ENCODE results near the gene ATR. TPM values are rescaled to one million over a fixed set of nuclear protein-coding genes. Genes with fewer than 3 reads are reported as not detected.

ATR gene
- total and polyA plus RNA-seq, 10 of the 15 experiments (the other 5 are each of a cell fraction or from before 2014, with no cell fraction given): 21.0 to 41.5 (median 30.1) TPM

- FAIRE-seq: no peak
- BruUV-seq (replicated peaks): no TSS peak
- Histone ChIP-seq H3K9ac (ENCODE audit: control insufficient read depth, insufficient read depth, low read length) (no peak overlapping the region), H3K4me1 (ENCODE audit: control insufficient read depth, insufficient read depth, low read length) (no peaks in the 10 kb centered on the region), H3K79me2 (ENCODE audit: control insufficient read depth, insufficient read depth, low read length) (no peaks in the 10 kb centered on the region), H3K27me3 (replicated peaks in 1 of 2; ENCODE audit: control insufficient read depth in 2 of 2, insufficient read depth in 2 of 2, low read length in 1 of 2) (no peaks in the 10 kb centered on the region), H3K27ac (ENCODE audit: control insufficient read depth, insufficient read depth) (no peak overlapping the region), H3K36me3 (ENCODE audit: control insufficient read depth in 2 of 2, insufficient read depth in 2 of 2, low read length in 1 of 2) (peaks cover 1 to 2% of the 10 kb centered on the region in 2 experiments; a peak in 2 of 4 replicates), H3K4me2 (ENCODE audit: control insufficient read depth, insufficient read depth) (no peak overlapping the region), H3K4me3 (no peak overlapping the region), H3K9me3 (replicated peaks; ENCODE audit: control insufficient read depth, insufficient read depth, low read length) (no peaks in the 10 kb centered on the region), H2AFZ (ENCODE audit: control insufficient read depth, low read depth, low read length) (no peak overlapping the region), H4K20me1 (ENCODE audit: control insufficient read depth, insufficient read depth) (no peaks in the 10 kb centered on the region)
- ChIA-PET POLR2A (interaction anchor here (0.6 kb wide), 1 partner anchor 62 kb away, joined by 3 read pairs; no protein-coding TSS in a partner anchor), CTCF (no interaction called here), RAD21 (ENCODE audit: unreplicated experiment) (no interaction called here), SMC1A (ENCODE audit: uncharacterized antibody, unreplicated experiment) (interaction anchor here (1.0 to 1.2 kb wide), 2 partner anchors 11 to 221 kb away, joined by 3 read pairs; no protein-coding TSS in a partner anchor)
- intact Hi-C loops (cut with micrococcal nuclease; ENCODE audit: unreplicated experiment) (no loop called here), in situ Hi-C loops (cut with MboI) (no loop called here)
- no peak for ATAC-seq
- WGBS (ENCODE audit: insufficient coverage, insufficient replicate concordance, low lambda C conversion rate, missing lambda C conversion rate): 94% methylated on average over 5 of the region's 5 CpGs
- DNase-seq (ENCODE audit: low read depth, low spot score): no peak
- TF ChIP-seq TCF3 (IDR thresholded peaks at IDR 0.05; ENCODE audit: borderline replicate concordance, insufficient read depth, low read depth, low read length): no peak
- TF ChIP-seq ZZZ3 (IDR thresholded peaks at IDR 0.05; ENCODE audit: control insufficient read depth, insufficient read length, low read depth): no peak
- TF ChIP-seq IRF4 (IDR thresholded peaks at IDR 0.05; ENCODE audit: low read depth, low read length): no peak
- TF ChIP-seq, protein P1, sequence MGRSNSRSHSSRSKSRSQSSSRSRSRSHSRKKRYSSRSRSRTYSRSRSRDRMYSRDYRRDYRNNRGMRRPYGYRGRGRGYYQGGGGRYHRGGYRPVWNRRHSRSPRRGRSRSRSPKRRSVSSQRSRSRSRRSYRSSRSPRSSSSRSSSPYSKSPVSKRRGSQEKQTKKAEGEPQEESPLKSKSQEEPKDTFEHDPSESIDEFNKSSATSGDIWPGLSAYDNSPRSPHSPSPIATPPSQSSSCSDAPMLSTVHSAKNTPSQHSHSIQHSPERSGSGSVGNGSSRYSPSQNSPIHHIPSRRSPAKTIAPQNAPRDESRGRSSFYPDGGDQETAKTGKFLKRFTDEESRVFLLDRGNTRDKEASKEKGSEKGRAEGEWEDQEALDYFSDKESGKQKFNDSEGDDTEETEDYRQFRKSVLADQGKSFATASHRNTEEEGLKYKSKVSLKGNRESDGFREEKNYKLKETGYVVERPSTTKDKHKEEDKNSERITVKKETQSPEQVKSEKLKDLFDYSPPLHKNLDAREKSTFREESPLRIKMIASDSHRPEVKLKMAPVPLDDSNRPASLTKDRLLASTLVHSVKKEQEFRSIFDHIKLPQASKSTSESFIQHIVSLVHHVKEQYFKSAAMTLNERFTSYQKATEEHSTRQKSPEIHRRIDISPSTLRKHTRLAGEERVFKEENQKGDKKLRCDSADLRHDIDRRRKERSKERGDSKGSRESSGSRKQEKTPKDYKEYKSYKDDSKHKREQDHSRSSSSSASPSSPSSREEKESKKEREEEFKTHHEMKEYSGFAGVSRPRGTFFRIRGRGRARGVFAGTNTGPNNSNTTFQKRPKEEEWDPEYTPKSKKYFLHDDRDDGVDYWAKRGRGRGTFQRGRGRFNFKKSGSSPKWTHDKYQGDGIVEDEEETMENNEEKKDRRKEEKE (IDR thresholded peaks at IDR 0.05): no peak
- TF ChIP-seq EP300 (IDR thresholded peaks at IDR 0.05; ENCODE audit: borderline replicate concordance in 1 of 2, control insufficient read depth in 1 of 2, low read depth in 2 of 2, low read length in 2 of 2): no peak
- TF ChIP-seq MYB (IDR thresholded peaks at IDR 0.05; ENCODE audit: borderline replicate concordance, low read depth, low read length): no peak
- no peak for TF ChIP-seq SIN3A (IDR thresholded peaks at IDR 0.05; ENCODE audit: low read depth, low read length)
- no peak for TF ChIP-seq SREBF1 (IDR thresholded peaks at IDR 0.05; ENCODE audit: low read length)
- no peak for TF ChIP-seq CEBPB (IDR thresholded peaks at IDR 0.05; ENCODE audit: borderline replicate concordance in 1 of 2, low read depth in 2 of 2, low read length in 2 of 2)
- no peak for TF ChIP-seq IKZF2 (IDR thresholded peaks at IDR 0.05)
- TF ChIP-seq JUNB (IDR thresholded peaks at IDR 0.05): no peak
- TF ChIP-seq ETV6 (conservative IDR thresholded peaks at IDR 0.05 in 1 of 2, IDR thresholded peaks at IDR 0.05 in 1 of 2; ENCODE audit: borderline replicate concordance in 1 of 2, low read depth in 1 of 2): no peak
- TF ChIP-seq, protein P2, sequence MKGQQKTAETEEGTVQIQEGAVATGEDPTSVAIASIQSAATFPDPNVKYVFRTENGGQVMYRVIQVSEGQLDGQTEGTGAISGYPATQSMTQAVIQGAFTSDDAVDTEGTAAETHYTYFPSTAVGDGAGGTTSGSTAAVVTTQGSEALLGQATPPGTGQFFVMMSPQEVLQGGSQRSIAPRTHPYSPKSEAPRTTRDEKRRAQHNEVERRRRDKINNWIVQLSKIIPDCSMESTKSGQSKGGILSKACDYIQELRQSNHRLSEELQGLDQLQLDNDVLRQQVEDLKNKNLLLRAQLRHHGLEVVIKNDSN (IDR thresholded peaks at IDR 0.05; ENCODE audit: borderline replicate concordance, extremely low read length, insufficient read depth, low read depth, low read length): no peak
- TF ChIP-seq, protein P3, sequence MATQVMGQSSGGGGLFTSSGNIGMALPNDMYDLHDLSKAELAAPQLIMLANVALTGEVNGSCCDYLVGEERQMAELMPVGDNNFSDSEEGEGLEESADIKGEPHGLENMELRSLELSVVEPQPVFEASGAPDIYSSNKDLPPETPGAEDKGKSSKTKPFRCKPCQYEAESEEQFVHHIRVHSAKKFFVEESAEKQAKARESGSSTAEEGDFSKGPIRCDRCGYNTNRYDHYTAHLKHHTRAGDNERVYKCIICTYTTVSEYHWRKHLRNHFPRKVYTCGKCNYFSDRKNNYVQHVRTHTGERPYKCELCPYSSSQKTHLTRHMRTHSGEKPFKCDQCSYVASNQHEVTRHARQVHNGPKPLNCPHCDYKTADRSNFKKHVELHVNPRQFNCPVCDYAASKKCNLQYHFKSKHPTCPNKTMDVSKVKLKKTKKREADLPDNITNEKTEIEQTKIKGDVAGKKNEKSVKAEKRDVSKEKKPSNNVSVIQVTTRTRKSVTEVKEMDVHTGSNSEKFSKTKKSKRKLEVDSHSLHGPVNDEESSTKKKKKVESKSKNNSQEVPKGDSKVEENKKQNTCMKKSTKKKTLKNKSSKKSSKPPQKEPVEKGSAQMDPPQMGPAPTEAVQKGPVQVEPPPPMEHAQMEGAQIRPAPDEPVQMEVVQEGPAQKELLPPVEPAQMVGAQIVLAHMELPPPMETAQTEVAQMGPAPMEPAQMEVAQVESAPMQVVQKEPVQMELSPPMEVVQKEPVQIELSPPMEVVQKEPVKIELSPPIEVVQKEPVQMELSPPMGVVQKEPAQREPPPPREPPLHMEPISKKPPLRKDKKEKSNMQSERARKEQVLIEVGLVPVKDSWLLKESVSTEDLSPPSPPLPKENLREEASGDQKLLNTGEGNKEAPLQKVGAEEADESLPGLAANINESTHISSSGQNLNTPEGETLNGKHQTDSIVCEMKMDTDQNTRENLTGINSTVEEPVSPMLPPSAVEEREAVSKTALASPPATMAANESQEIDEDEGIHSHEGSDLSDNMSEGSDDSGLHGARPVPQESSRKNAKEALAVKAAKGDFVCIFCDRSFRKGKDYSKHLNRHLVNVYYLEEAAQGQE (IDR thresholded peaks at IDR 0.05; ENCODE audit: low read depth, low read length): no peak
- TF ChIP-seq KLF5 (IDR thresholded peaks at IDR 0.05; ENCODE audit: partially characterized antibody): no peak
Measured at GRCh38 chr3:142501004-142501926, 77.3 kb downstream of the ATR start.
